PC-9 (cell line): Measurements from ENCODE around the gene SLC30A2. TPM values are rescaled to one million over a fixed set of nuclear protein-coding genes. Genes with fewer than 3 reads are reported as not detected.

Source experiments
- BruUV-seq: library from RNA; stranded (reverse); fragments of 400-500 nt; replicated peaks from 2 replicates; lab custom pipeline; 2021; lab: Mats Ljungman, UMichigan
- CTCF ChIA-PET: fragments of 300-600 bp; sonication (Branson Sonifier 250); formaldehyde crosslinking; loops from one replicate; lab custom pipeline; 2022; ENCODE audit warnings: antibody characterized with exemption; lab: Charles Lee
- POLR2A ChIA-PET: fragments of 300-600 bp; sonication (Branson Sonifier 250); formaldehyde crosslinking; loops from one replicate; lab custom pipeline; 2022; ENCODE audit warnings: antibody characterized with exemption; ENCODE audit not compliant: unreplicated experiment; lab: Charles Lee
- DNase-seq, 2 experiments: peaks; one replicate each; pipeline versions ENCODE4 v3.0.0 to v3.0.0-alpha.2; 2015 to 2022; ENCODE audit warnings: mixed read lengths in 1 of 2
- H2AFZ ChIP-seq: fragments of 200-600 bp; sonication (generic); 2 replicates; pipeline ENCODE4 v1.8.1; 2017; ENCODE audit warnings: antibody characterized with exemption
- H3F3A ChIP-seq: fragments of 200-600 bp; sonication (generic); 2 replicates; pipeline ENCODE4 v1.8.1; 2017; ENCODE audit warnings: antibody characterized with exemption, mild to moderate bottlenecking, low read depth; ENCODE audit not compliant: insufficient read depth
- H3K27ac ChIP-seq: fragments of 200-600 bp; sonication (generic); 2 replicates; pipeline ENCODE4 v1.6.1; 2016; ENCODE audit warnings: mixed run types
- H3K27me3 ChIP-seq: fragments of 200-600 bp; sonication (generic); 2 replicates; pipeline ENCODE4 v1.6.1; 2016; ENCODE audit warnings: low read depth, mixed run types; ENCODE audit not compliant: insufficient read depth
- H3K36me3 ChIP-seq: fragments of 200-600 bp; sonication (generic); 2 replicates; pipeline ENCODE4 v1.6.1; 2016; ENCODE audit warnings: low read depth, mixed run types
- H3K4me1 ChIP-seq: fragments of 200-600 bp; sonication (generic); replicated peaks from 2 replicates; pipeline ENCODE4 v1.6.1; 2016; ENCODE audit warnings: mixed run types; ENCODE audit not compliant: insufficient read depth
- H3K4me2 ChIP-seq: fragments of 200-600 bp; sonication (generic); 2 replicates; pipeline ENCODE4 v1.6.1; 2017; ENCODE audit warnings: mixed run types
- H3K4me3 ChIP-seq: fragments of 200-600 bp; sonication (generic); 2 replicates; pipeline ENCODE4 v1.6.1; 2016; ENCODE audit warnings: mixed run types
- H3K79me2 ChIP-seq: fragments of 200-600 bp; sonication (generic); 2 replicates; pipeline ENCODE4 v1.6.1; 2017; ENCODE audit warnings: low read depth, mixed run types
- H3K9me2 ChIP-seq: fragments of 200-600 bp; sonication (generic); 2 replicates; pipeline ENCODE4 v1.8.1; 2017; ENCODE audit warnings: mild to moderate bottlenecking; ENCODE audit not compliant: insufficient read depth
- H3K9me3 ChIP-seq: fragments of 200-600 bp; sonication (generic); 2 replicates; pipeline ENCODE4 v1.8.1; 2016; ENCODE audit warnings: low read depth; ENCODE audit not compliant: insufficient read depth
- H4K20me1 ChIP-seq: fragments of 200-600 bp; sonication (generic); 2 replicates; pipeline ENCODE4 v1.8.1; 2017; ENCODE audit not compliant: insufficient read depth
- EZH2 ChIP-seq: fragments of 200-600 bp; sonication (generic); IDR thresholded peaks from 2 replicates; pipeline ENCODE4 v1.8.0; 2017; ENCODE audit warnings: antibody characterized with exemption, low read depth
- intact Hi-C: fragments of 100-400 bp; cut with micrococcal nuclease; formaldehyde crosslinking; loops from one replicate; pipeline ENCODE4 v1.10.0; 2022; ENCODE audit not compliant: unreplicated experiment
- total RNA-seq: library from RNA; stranded (reverse); gene quantifications from 2 replicates; pipeline ENCODE4 v1.2.3, GENCODE V29; 2021
- TF ChIP-seq, protein P1 (sequence below): fragments of 200-600 bp; sonication (generic); conservative IDR thresholded peaks from 2 replicates; pipeline ENCODE4 v1.6.1; 2017; ENCODE audit warnings: mixed run types, antibody characterized with exemption, mild to moderate bottlenecking, moderate library complexity

SLC30A2 gene
- total RNA-seq, 1 experiment from 2014 or later, result not detected

- H3K27ac ChIP-seq, result no peak overlapping the region
- no peaks in the 10 kb centered on the region for H3K9me2 ChIP-seq
- H3K9me3 ChIP-seq, result no peaks in the 10 kb centered on the region
- no peak overlapping the region for H3K4me3 ChIP-seq
- no TSS peak for BruUV-seq
- CTCF ChIA-PET, result no interaction called here
- H3K27me3 ChIP-seq, result no peaks in the 10 kb centered on the region
- H3K4me2 ChIP-seq, result no peak overlapping the region
- H3F3A ChIP-seq, result peaks cover 9% of the 10 kb centered on the region; the same call in 1 of the 2 replicates
- DNase-seq, result no peak
- no peak overlapping the region for H2AFZ ChIP-seq
- no peak for TF ChIP-seq EZH2
- TF ChIP-seq, protein P1, sequence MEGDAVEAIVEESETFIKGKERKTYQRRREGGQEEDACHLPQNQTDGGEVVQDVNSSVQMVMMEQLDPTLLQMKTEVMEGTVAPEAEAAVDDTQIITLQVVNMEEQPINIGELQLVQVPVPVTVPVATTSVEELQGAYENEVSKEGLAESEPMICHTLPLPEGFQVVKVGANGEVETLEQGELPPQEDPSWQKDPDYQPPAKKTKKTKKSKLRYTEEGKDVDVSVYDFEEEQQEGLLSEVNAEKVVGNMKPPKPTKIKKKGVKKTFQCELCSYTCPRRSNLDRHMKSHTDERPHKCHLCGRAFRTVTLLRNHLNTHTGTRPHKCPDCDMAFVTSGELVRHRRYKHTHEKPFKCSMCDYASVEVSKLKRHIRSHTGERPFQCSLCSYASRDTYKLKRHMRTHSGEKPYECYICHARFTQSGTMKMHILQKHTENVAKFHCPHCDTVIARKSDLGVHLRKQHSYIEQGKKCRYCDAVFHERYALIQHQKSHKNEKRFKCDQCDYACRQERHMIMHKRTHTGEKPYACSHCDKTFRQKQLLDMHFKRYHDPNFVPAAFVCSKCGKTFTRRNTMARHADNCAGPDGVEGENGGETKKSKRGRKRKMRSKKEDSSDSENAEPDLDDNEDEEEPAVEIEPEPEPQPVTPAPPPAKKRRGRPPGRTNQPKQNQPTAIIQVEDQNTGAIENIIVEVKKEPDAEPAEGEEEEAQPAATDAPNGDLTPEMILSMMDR, result no peak
- H3K36me3 ChIP-seq, result no peaks in the 10 kb centered on the region
- intact Hi-C loops, result no loop called here
- no peaks in the 10 kb centered on the region for H4K20me1 ChIP-seq
- H3K79me2 ChIP-seq, result no peaks in the 10 kb centered on the region
- POLR2A ChIA-PET, result interaction anchor here (0.6 kb wide), 1 partner anchor 38 kb away, joined by 5 read pairs; no protein-coding TSS in a partner anchor
- H3K4me1 ChIP-seq, result peaks cover 31% of the 10 kb centered on the region
These were observed 38.9 kb upstream of the SLC30A2 start for GRCh38 chr1:26084844-26085243.

GRCh38 chr1:26084091-26084561 lies 38.2 kb upstream of the SLC30A2 start:
- Histone ChIP-seq H3K27ac (0 out of 2 replicates have a peak overlapping the region, but pooled peaks have one; percentile 38), H3K9me2 (no peaks in the 10 kb centered on the region), H3K36me3 (no peaks in the 10 kb centered on the region), H3K9me3 (no peaks in the 10 kb centered on the region), H3K27me3 (no peaks in the 10 kb centered on the region), H4K20me1 (no peaks in the 10 kb centered on the region), H3K4me3 (no peak overlapping the region), H3K79me2 (no peaks in the 10 kb centered on the region), H3F3A (peaks cover 14% of the 10 kb centered on the region; the same call in 1 of the 2 replicates), H2AFZ (no peak overlapping the region), H3K4me2 (peak overlapping the region; percentile 41; the same call in 1 of the 2 replicates), H3K4me1 (peaks cover 38% of the 10 kb centered on the region)
- no TSS peak for BruUV-seq
- POLR2A ChIA-PET, result interaction anchor here (0.6 kb wide), 1 partner anchor 128 kb away, joined by 3 read pairs; no protein-coding TSS in a partner anchor
- intact Hi-C loops, result no loop called here
- CTCF ChIA-PET, result no interaction called here
- DNase-seq, result no peak
- no peak for TF ChIP-seq EZH2
- TF ChIP-seq, protein P1, result no peak

- TF ChIP-seq, protein P1, result no peak
- no peak for TF ChIP-seq EZH2
- DNase-seq, result peak in 1 of 2 experiments; percentile 85
- Histone ChIP-seq H3K27me3 (no peaks in the 10 kb centered on the region), H3K9me2 (no peaks in the 10 kb centered on the region), H3K4me3 (0 out of 2 replicates have a peak overlapping the region, but pooled peaks have one; percentile 10), H4K20me1 (no peaks in the 10 kb centered on the region), H3K4me2 (peak overlapping the region; percentile 41), H3K4me1 (peaks cover 47% of the 10 kb centered on the region), H3K27ac (peak overlapping the region; percentile 38), H3K9me3 (no peaks in the 10 kb centered on the region), H3K79me2 (no peaks in the 10 kb centered on the region), H3F3A (peaks cover 16% of the 10 kb centered on the region; the same call in 1 of the 2 replicates), H3K36me3 (no peaks in the 10 kb centered on the region), H2AFZ (0 out of 2 replicates have a peak overlapping the region, but pooled peaks have one; percentile 53)
- intact Hi-C loops, result no loop called here
- POLR2A ChIA-PET, result interaction anchor here (0.6 kb wide), 1 partner anchor 201 kb away, joined by 5 read pairs; no protein-coding TSS in a partner anchor
- no TSS peak for BruUV-seq
- CTCF ChIA-PET, result no interaction called here
These were observed 37.3 kb upstream of the SLC30A2 start for GRCh38 chr1:26083208-26083607.
